Measurements from ENCODE around the gene CTNNA2.

DNA sequence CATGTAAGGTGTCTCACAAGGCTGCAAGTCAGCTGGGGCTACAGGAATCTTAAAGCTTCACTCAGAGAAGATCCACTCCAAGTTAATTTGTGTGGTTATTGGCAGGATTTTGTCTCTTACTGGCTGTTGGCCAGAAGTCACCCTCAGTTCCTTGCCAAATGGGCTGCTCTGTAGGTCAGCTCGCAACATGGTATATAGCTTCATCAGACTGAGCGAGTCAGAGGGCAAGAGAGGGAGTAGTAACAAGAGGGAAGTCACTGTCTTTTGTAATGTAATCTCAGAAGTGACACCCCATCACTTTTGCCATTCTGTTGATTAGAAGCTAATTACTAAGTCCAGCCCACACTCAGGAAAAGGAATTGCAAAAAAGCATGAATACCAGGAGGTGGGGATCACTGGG lies 672.2 kb downstream of the CTNNA2 start:
- TF ChIP-seq ZNF165 (CRISPR knock-in tag; IDR thresholded peaks at IDR 0.05; ENCODE audit: borderline replicate concordance) (no peak), ATF7 (IDR thresholded peaks at IDR 0.05) (no peak), ELF2 (CRISPR knock-in tag; IDR thresholded peaks at IDR 0.05) (no peak)

Measured in K562 (cell line).